Activated T-cell treated with anti-CD3 and anti-CD28 coated beads, Interleukin-2, amount 50 U/mL, for 24 hours (primary cell): Measurements from ENCODE around the gene ZNF292.
A peak's percentile ranks its signal among the peaks of the same experiment; 100 is the strongest.

Experiments used
- DNase-seq: peaks from one replicate; pipeline ENCODE4 v3.0.0-alpha.2; 2020
- H3K27ac Mint-ChIP-seq: 2 replicates; pipeline ENCODE4 v1.8.0; 2020; ENCODE audit warnings: mild to moderate bottlenecking, mixed read lengths
- H3K27me3 Mint-ChIP-seq: 2 replicates; pipeline ENCODE4 v1.8.0; 2020; ENCODE audit warnings: mixed read lengths
- H3K36me3 Mint-ChIP-seq: 2 replicates; pipeline ENCODE4 v1.8.0; 2020; ENCODE audit warnings: low read depth, mixed read lengths
- H3K4me1 Mint-ChIP-seq: 2 replicates; pipeline ENCODE4 v1.8.0; 2020; ENCODE audit warnings: low read depth, mixed read lengths
- H3K4me3 Mint-ChIP-seq: 2 replicates; pipeline ENCODE4 v1.8.0; 2020; ENCODE audit warnings: mild to moderate bottlenecking, moderate library complexity, mixed read lengths
- H3K9me3 Mint-ChIP-seq: 2 replicates; pipeline ENCODE4 v1.8.0; 2020; ENCODE audit warnings: mixed read lengths

The ZNF292 gene

DNA sequence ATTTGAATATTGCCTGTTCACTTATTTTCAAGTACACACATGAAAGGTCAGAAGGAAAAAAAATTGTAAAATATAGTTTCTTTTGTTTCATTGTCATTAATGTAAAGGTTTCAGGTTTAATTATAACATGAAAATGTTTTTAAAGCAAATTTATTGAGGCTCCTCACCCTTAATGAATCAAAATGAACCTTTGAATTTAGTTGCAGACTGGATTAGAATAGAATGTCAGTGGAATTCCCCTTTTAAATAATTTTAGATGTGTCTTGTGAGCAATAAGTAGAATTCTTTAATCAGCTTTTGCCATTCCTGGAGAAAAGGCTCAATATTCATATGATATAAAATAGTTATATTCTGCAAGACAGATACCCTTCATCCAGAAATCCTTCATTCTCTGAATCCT is 96.4 kb downstream of the ZNF292 start:
- peaks cover 95% of the 10 kb centered on the region for H3K36me3 Mint-ChIP-seq
- H3K27ac Mint-ChIP-seq: peak overlapping the region; percentile 77
- no peak for DNase-seq
- H3K4me1 Mint-ChIP-seq: peaks cover 23% of the 10 kb centered on the region
- H3K9me3 Mint-ChIP-seq: no peaks in the 10 kb centered on the region
- no peaks in the 10 kb centered on the region for H3K27me3 Mint-ChIP-seq
- H3K4me3 Mint-ChIP-seq: no peak overlapping the region

DNA sequence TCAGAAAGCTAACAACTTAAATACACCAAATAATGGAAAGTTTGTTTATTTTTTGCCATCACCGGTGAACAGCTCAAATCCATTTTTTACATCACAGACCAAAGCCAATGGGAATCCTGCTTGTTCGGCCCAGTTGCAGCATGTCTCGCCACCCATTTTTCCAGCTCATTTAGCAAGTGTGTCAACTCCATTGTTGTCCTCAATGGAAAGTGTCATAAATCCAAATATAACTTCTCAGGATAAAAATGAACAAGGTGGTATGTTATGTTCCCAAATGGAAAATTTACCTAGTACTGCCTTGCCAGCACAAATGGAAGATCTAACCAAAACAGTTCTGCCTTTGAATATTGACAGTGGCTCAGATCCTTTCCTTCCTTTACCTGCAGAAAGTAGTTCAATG is 101.7 kb downstream of the ZNF292 start:
- Mint-ChIP-seq H3K4me3 (no peak overlapping the region), H3K9me3 (peaks cover 7% of the 10 kb centered on the region), H3K27me3 (no peaks in the 10 kb centered on the region), H3K36me3 (peaks cover 95% of the 10 kb centered on the region), H3K4me1 (peaks cover 19% of the 10 kb centered on the region), H3K27ac (no peak overlapping the region)
- DNase-seq: no peak

DNA sequence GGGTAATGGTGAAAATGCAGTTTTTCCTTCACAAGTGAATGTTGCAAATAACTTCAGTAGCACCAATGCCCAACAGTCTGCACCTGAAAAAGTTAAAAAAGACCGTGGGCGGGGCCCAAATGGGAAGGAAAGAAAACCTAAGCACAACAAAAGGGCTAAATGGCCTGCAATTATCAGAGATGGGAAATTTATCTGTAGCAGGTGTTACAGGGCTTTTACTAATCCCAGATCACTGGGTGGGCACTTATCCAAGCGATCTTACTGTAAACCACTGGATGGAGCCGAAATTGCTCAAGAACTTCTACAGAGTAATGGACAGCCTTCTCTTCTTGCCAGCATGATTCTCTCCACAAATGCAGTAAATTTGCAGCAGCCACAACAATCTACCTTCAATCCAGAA is 102.2 kb downstream of the ZNF292 start:
- Mint-ChIP-seq H3K27ac (peak overlapping the region; percentile 28), H3K4me1 (peaks cover 15% of the 10 kb centered on the region), H3K9me3 (peaks cover 7% of the 10 kb centered on the region), H3K36me3 (peaks cover 94% of the 10 kb centered on the region), H3K4me3 (no peak overlapping the region), H3K27me3 (no peaks in the 10 kb centered on the region)
- no peak for DNase-seq

DNA sequence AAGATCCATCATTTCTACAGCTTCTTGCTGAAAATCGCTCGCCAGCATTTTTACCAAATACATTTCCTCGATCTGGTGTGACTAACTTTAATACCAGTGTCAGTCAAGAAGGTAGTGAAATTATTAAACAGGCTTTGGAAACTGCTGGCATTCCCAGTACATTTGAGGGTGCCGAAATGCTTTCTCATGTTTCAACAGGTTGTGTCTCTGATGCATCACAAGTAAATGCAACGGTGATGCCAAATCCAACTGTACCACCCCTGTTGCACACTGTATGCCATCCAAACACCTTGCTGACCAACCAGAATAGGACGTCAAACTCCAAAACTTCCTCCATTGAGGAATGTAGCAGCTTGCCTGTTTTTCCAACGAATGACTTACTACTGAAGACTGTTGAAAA is 102.6 kb downstream of the ZNF292 start:
- Mint-ChIP-seq H3K36me3 (peaks cover 92% of the 10 kb centered on the region), H3K4me3 (no peak overlapping the region), H3K4me1 (peaks cover 14% of the 10 kb centered on the region), H3K27ac (peak overlapping the region; percentile 28), H3K27me3 (no peaks in the 10 kb centered on the region), H3K9me3 (peaks cover 7% of the 10 kb centered on the region)
- no peak for DNase-seq

DNA sequence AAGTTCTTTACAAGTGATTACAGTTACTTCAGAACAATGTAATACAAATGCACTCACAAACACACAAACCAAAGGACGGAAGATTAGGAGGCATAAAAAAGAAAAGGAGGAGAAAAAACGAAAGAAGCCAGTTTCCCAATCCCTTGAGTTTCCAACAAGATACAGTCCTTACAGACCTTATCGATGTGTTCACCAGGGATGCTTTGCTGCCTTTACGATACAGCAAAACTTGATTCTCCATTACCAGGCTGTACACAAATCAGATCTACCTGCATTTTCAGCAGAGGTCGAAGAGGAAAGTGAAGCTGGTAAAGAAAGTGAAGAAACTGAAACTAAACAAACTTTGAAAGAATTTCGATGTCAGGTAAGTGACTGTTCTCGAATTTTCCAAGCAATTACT is 104.4 kb downstream of the ZNF292 start:
- H3K36me3 Mint-ChIP-seq: peaks cover 80% of the 10 kb centered on the region
- no peaks in the 10 kb centered on the region for H3K27me3 Mint-ChIP-seq
- no peak overlapping the region for H3K27ac Mint-ChIP-seq
- H3K4me3 Mint-ChIP-seq: no peak overlapping the region
- no peak for DNase-seq
- peaks cover 14% of the 10 kb centered on the region for H3K4me1 Mint-ChIP-seq
- H3K9me3 Mint-ChIP-seq: peaks cover 7% of the 10 kb centered on the region

DNA sequence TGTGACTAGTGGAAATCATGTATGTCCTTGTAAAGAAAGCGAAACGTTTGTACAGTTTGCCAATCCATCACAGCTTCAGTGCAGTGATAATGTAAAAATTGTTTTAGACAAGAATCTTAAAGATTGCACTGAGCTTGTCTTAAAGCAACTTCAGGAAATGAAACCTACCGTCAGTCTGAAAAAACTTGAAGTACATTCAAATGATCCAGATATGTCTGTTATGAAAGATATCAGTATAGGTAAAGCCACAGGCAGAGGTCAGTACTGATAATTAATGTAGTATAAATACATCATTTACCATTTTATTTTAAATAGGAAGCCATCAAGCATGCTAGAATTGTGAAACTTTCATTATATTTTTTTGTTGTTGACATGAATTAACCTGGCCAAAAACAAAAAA is 106.2 kb downstream of the ZNF292 start:
- H3K4me3 Mint-ChIP-seq: no peak overlapping the region
- peaks cover 7% of the 10 kb centered on the region for H3K9me3 Mint-ChIP-seq
- H3K36me3 Mint-ChIP-seq: peaks cover 63% of the 10 kb centered on the region
- H3K27me3 Mint-ChIP-seq: no peaks in the 10 kb centered on the region
- peaks cover 14% of the 10 kb centered on the region for H3K4me1 Mint-ChIP-seq
- no peak overlapping the region for H3K27ac Mint-ChIP-seq
- DNase-seq: no peak

DNA sequence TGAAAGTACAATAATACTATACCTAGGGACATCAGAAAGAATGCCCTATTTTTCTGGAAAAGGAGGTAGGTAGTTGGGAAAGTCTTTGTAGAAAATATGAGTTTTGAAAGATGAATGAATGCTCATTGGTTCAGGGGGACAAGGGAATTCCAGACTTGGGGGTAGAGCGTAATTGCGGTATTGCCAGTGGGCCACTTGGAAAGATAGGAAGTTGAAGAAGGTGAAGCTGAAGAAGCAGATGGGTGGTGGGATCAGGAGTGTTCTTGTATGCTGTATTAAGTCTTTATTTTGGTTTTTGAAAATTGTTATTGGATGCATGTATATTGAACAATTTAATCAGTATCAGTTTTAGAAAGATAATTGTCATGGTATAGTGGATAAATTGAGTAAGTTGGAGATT is 109.1 kb downstream of the ZNF292 start:
- no peaks in the 10 kb centered on the region for H3K27me3 Mint-ChIP-seq

DNA sequence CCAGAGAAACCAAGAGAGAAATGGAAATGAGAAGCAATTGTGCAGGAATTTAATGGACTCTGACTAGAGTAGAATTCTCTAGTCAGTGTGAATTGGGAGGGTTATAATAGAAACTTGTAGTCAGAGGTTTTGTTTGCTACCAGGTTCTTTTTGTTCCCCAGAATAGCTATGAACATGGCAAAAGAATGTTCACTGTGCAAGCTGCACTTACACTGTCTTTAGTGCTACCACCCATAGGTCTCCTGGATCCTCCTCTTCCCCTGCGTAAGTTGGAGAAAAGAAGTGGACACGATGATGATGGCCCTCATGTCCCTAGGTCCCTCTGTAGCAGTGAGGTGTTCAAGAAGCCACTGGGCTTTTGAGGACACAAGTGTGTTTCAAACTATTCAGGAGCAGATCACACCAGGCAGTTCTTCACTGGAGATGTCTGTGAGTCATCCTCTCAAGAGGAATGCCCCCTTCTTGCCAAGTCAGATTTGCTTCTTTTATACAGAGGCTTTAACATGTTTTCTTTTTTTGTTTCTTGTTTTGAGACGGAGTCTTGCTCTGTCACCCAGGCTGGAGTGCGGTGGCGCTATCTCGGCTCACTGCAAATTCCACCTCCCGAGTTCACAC is 119.4 kb downstream of the ZNF292 start:
- no peaks in the 10 kb centered on the region for H3K27me3 Mint-ChIP-seq
- H3K4me1 Mint-ChIP-seq: peaks cover 10% of the 10 kb centered on the region
- DNase-seq: no peak
- no peak overlapping the region for H3K4me3 Mint-ChIP-seq
- H3K9me3 Mint-ChIP-seq: no peaks in the 10 kb centered on the region
- H3K27ac Mint-ChIP-seq: no peak overlapping the region
- no peaks in the 10 kb centered on the region for H3K36me3 Mint-ChIP-seq

More for the DNA sequence above, 109.1 kb downstream of the ZNF292 start:
- Mint-ChIP-seq H3K4me1 (peaks cover 8% of the 10 kb centered on the region), H3K27ac (no peak overlapping the region), H3K9me3 (peaks cover 3% of the 10 kb centered on the region), H3K4me3 (no peak overlapping the region), H3K36me3 (peaks cover 33% of the 10 kb centered on the region)
- no peak for DNase-seq

DNA sequence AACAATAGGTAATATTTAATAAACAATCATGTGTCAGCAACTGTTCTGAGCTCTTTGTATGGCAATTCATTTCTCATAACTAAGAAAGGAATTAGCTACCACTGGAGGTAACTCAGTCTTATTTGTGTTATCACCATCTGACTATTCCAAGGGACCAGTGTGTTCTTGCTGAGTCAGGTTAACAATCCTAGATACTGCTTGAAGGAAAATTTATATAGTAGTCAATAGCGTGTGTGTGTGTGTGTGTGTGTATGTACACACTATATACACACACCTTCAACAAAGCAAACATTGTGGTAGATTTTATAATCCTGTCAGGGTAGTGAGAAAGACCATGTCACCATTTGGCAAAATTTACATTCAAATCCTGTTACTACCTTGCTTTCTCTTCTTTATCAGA is 121.3 kb downstream of the ZNF292 start:
- Mint-ChIP-seq H3K4me3 (no peak overlapping the region), H3K27ac (no peak overlapping the region), H3K27me3 (no peaks in the 10 kb centered on the region), H3K9me3 (no peaks in the 10 kb centered on the region), H3K36me3 (no peaks in the 10 kb centered on the region), H3K4me1 (peaks cover 12% of the 10 kb centered on the region)
- no peak for DNase-seq

DNA sequence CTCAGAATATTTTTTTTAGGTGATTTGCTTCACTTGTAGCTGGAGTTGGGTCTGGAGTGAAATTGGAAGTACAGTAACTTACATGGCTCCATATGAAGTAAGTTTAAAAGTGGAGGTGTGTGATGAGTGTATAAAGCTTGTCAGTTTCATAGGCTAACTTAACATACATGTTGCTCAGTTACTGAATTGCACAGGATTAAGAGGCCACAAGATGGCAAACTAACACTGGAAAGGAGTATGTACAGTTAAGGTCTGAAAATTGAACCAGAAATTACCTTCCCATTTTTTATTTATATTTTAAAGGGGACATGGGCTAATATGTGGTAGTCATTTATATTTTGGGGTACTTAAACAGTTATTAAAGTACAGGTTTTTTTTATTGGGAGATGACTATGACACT is 121.8 kb downstream of the ZNF292 start:
- H3K9me3 Mint-ChIP-seq: no peaks in the 10 kb centered on the region
- no peak overlapping the region for H3K4me3 Mint-ChIP-seq
- DNase-seq: no peak
- H3K36me3 Mint-ChIP-seq: no peaks in the 10 kb centered on the region
- H3K27ac Mint-ChIP-seq: no peak overlapping the region
- peaks cover 12% of the 10 kb centered on the region for H3K4me1 Mint-ChIP-seq
- H3K27me3 Mint-ChIP-seq: no peaks in the 10 kb centered on the region

DNA sequence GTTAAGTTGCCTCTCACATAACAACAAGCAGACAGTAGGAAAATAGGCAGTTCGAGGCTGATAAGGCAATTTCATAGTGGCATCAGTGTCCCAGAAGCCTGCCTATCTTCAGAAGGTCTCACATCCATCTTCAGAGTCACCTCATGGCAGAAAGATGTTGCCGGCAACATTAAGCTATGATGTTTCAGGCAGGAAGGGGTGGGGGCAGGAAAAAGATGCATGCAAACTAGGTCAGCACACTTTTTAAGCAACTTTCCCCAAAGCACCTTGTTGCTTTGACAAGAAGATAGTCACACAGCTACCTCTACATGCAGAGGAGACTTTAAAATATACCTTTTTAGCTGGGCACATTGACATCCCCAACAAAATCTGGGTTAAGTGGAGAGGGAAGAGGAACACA is 123.8 kb downstream of the ZNF292 start:
- Mint-ChIP-seq H3K27ac (no peak overlapping the region), H3K27me3 (no peaks in the 10 kb centered on the region), H3K36me3 (no peaks in the 10 kb centered on the region), H3K4me1 (peaks cover 12% of the 10 kb centered on the region), H3K4me3 (no peak overlapping the region), H3K9me3 (no peaks in the 10 kb centered on the region)
- no peak for DNase-seq

DNA sequence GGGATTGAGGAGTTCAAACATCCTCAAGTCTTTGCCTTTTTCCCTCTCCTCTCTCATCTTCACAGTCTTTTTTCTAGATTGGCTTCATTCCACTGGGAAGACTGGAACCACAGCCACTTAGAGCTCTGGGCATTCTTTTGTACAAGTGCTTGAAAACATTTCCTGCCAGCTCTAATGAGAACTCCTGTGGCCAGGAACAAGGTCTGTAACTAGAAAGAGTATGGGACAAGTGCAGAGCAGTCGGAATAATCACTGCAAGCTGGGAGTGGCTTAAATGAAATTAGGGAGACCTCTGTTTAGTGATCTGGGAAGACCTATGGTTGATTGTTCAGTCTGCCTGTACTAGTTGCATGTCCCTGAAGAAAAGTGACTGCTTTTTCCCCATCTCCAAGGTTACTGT is 126.1 kb downstream of the ZNF292 start:
- Mint-ChIP-seq H3K27me3 (no peaks in the 10 kb centered on the region), H3K9me3 (no peaks in the 10 kb centered on the region), H3K27ac (no peak overlapping the region), H3K36me3 (no peaks in the 10 kb centered on the region), H3K4me3 (no peak overlapping the region), H3K4me1 (peaks cover 12% of the 10 kb centered on the region)
- no peak for DNase-seq

DNA sequence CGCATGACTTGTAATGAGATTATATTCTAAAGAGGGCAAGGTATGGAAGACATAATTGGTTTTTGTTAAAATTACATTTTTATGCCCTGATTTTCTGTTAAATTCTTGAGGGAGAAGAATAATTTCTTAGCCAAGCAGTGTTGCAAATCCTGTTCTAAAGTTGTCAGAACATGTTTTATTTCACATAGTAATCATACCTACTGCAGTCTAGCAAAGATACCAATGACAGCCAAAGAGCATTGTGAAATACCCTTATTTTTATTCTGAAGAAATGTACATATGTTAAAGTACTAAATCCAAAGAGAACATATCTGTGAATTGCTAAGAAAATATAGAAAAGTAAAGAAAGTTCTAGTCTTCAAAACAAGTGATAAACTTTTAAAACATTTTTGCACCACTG is 127.4 kb downstream of the ZNF292 start:
- DNase-seq: no peak
- no peaks in the 10 kb centered on the region for H3K36me3 Mint-ChIP-seq
- no peak overlapping the region for H3K27ac Mint-ChIP-seq
- H3K4me1 Mint-ChIP-seq: peaks cover 12% of the 10 kb centered on the region
- H3K4me3 Mint-ChIP-seq: no peak overlapping the region
- no peaks in the 10 kb centered on the region for H3K27me3 Mint-ChIP-seq
- H3K9me3 Mint-ChIP-seq: no peaks in the 10 kb centered on the region

DNA sequence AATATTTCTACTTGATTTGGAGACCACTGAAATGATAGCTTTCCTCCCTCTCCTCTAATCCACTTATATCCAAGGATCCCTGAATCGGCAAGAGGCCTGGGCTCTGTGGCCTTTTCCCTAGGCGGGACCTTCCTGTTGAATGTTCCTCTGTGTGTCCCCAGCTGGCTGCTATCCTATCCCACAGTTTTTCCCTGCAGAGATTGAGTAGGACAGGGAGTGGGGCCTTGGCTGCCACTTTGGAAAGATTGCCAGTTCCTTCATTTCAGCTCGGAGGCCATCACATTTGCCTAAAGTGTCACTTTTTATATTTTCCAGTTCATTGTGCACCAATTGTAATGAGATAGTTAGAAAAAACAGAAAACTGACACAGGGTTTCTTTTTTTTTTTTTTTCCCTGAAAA is 128.1 kb downstream of the ZNF292 start:
- no peaks in the 10 kb centered on the region for H3K36me3 Mint-ChIP-seq
- no peak overlapping the region for H3K4me3 Mint-ChIP-seq
- no peaks in the 10 kb centered on the region for H3K9me3 Mint-ChIP-seq
- no peak for DNase-seq
- H3K4me1 Mint-ChIP-seq: peaks cover 12% of the 10 kb centered on the region
- no peaks in the 10 kb centered on the region for H3K27me3 Mint-ChIP-seq
- H3K27ac Mint-ChIP-seq: peak overlapping the region; percentile 1

DNA sequence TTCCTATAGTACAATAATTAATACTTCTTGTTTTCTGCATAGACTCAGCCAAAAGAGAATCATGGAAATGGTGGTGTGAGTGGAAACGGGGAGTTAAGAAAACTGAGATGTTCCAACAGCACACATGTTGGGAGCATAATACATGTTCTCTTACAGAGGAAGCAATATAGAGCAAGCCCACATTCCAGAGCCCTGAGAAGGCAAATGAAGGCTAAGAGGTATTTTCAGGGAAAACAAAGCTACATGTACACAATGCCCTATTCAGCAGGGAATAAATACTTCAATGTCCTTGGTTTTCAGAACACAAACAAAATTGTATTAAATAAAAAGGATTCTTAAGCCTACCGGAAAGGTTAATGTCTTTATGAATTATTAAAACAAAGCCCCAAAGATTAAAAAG is 131.9 kb downstream of the ZNF292 start:
- Mint-ChIP-seq H3K4me3 (no peak overlapping the region), H3K36me3 (no peaks in the 10 kb centered on the region), H3K9me3 (no peaks in the 10 kb centered on the region), H3K27me3 (peaks cover 6% of the 10 kb centered on the region), H3K4me1 (no peaks in the 10 kb centered on the region), H3K27ac (no peak overlapping the region)
- no peak for DNase-seq

DNA sequence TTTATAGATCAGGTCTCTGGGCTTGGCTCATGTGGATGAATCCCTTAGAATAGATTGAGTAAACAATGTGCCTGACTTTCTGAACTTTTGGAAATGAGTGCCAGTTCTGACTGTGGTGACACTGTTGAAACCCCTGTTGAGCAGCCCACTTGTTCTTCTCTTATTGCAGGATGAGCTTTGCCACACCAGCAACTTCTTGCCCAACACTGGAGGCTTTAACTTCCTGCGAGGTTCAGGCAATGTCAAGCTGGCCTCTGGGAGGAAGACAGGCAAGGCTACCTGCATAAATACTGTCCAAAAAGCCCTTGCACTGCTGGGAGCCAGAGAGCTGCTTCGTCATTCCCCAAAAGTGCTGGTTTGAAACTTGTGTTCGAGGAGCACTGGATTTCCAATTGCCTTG is 134.2 kb downstream of the ZNF292 start:
- Mint-ChIP-seq H3K27me3 (peaks cover 17% of the 10 kb centered on the region), H3K27ac (no peak overlapping the region), H3K4me1 (no peaks in the 10 kb centered on the region), H3K36me3 (no peaks in the 10 kb centered on the region), H3K4me3 (no peak overlapping the region), H3K9me3 (no peaks in the 10 kb centered on the region)
- no peak for DNase-seq
